Loucy (cell line): ENCODE data around the gene HOXD10.

Experiments
- EZH2phosphoT487 ChIP-seq: fragments of 200-600 bp; IDR thresholded peaks from 2 replicates; pipeline ENCODE4 v1.6.1; 2018; ENCODE audit warnings: antibody characterized with exemption, mild to moderate bottlenecking, moderate library complexity, borderline replicate concordance
- TF ChIP-seq, protein P1 (sequence below): fragments of 200-600 bp; sonication (generic); conservative IDR thresholded peaks from 2 replicates; pipeline ENCODE4 v1.5.1; 2014; ENCODE audit warnings: mild to moderate bottlenecking, antibody characterized with exemption, low read length

DNA sequence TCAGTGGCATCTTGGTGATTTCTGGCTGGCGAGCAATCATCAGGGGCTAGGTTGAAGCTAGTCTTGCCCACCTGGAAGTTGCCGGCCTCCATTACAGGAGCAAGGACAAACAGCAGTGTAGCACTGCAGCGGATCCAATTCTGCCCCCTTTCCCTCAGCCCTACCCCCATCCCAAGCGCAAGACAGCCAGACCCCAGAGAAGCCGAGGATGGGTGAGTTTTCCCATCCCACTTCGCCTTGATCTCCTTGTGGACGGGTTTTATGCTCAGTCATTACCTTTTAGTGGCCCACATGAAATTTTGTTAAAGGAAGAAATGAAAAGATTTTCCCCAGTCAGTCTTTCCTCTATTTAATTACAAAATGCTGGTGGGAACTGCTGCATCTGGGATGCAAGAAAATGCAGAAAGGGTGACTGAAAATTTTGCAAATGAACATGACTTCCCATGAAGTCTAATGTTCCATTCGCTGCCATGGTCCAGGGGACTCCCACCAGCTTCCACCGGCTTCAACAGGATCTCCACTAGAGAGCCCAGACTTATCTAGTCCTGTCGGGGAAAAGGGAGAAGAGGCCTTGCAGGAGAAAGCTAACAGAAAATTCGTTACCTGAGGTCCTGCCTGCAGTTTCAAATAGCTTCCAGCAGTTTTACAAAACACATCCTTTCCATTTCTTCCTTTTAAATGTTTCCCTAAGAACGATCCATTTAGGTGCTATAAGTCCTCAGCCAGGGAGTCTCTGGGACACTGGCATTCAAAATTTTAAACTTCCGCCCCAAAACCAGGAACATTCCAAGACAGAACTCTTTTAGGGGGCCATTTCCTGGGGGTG, 4.0 kb downstream of the HOXD10 start:
- TF ChIP-seq, protein P1, sequence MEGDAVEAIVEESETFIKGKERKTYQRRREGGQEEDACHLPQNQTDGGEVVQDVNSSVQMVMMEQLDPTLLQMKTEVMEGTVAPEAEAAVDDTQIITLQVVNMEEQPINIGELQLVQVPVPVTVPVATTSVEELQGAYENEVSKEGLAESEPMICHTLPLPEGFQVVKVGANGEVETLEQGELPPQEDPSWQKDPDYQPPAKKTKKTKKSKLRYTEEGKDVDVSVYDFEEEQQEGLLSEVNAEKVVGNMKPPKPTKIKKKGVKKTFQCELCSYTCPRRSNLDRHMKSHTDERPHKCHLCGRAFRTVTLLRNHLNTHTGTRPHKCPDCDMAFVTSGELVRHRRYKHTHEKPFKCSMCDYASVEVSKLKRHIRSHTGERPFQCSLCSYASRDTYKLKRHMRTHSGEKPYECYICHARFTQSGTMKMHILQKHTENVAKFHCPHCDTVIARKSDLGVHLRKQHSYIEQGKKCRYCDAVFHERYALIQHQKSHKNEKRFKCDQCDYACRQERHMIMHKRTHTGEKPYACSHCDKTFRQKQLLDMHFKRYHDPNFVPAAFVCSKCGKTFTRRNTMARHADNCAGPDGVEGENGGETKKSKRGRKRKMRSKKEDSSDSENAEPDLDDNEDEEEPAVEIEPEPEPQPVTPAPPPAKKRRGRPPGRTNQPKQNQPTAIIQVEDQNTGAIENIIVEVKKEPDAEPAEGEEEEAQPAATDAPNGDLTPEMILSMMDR, result no peak
- no peak for TF ChIP-seq EZH2phosphoT487
